ENCODE results near the gene MTNR1A.
"Not testable (repeated sequence)": the region's sequence is repeated elsewhere in the genome, so short reads cannot be mapped to it uniquely, and the experiment has no call there.

Gene MTNR1A

GRCh38 chr4:186523927-186524326 lies 31.4 kb downstream of the MTNR1A start:
- not testable (repeated sequence) for H3K36me3 ChIP-seq (ENCODE audit: control insufficient read depth in 1 of 2, insufficient read depth in 2 of 2, low read length in 2 of 2); H3K9me3 ChIP-seq (ENCODE audit: control insufficient read depth in 1 of 2, low read length in 2 of 2); H3K4me3 ChIP-seq (ENCODE audit: low read depth in 1 of 2, low read length in 2 of 2); H3K27ac ChIP-seq (ENCODE audit: low read length); H3K27me3 ChIP-seq (ENCODE audit: low read depth, low read length); H3K4me1 ChIP-seq (ENCODE audit: control insufficient read depth in 1 of 2, insufficient read depth in 2 of 2, low read length in 2 of 2)

GRCh38 chr4:186516287-186516686 lies 39.1 kb downstream of the MTNR1A start:
- Histone ChIP-seq H3K36me3 (ENCODE audit: control insufficient read depth in 1 of 2, insufficient read depth in 2 of 2, low read length in 2 of 2) (no peaks in the 10 kb centered on the region), H3K9me3 (ENCODE audit: control insufficient read depth in 1 of 2, low read length in 2 of 2) (no peaks in the 10 kb centered on the region), H3K27me3 (ENCODE audit: low read depth, low read length) (no peaks in the 10 kb centered on the region), H3K27ac (ENCODE audit: low read length) (no peak overlapping the region), H3K4me3 (ENCODE audit: low read depth in 1 of 2, low read length in 2 of 2) (no peak overlapping the region), H3K4me1 (ENCODE audit: control insufficient read depth in 1 of 2, insufficient read depth in 2 of 2, low read length in 2 of 2) (no peaks in the 10 kb centered on the region)

GRCh38 chr4:186514271-186514950 lies 41.0 kb downstream of the MTNR1A start:
- Histone ChIP-seq H3K4me1 (ENCODE audit: control insufficient read depth in 1 of 2, insufficient read depth in 2 of 2, low read length in 2 of 2) (no peaks in the 10 kb centered on the region), H3K27ac (ENCODE audit: low read length) (no peak overlapping the region), H3K4me3 (ENCODE audit: low read depth in 1 of 2, low read length in 2 of 2) (no peak overlapping the region), H3K36me3 (ENCODE audit: control insufficient read depth in 1 of 2, insufficient read depth in 2 of 2, low read length in 2 of 2) (no peaks in the 10 kb centered on the region), H3K27me3 (ENCODE audit: low read depth, low read length) (no peaks in the 10 kb centered on the region), H3K9me3 (ENCODE audit: control insufficient read depth in 1 of 2, low read length in 2 of 2) (peaks cover 9 to 10% of the 10 kb centered on the region in 2 donors)

- not testable (repeated sequence) for H3K27ac ChIP-seq (ENCODE audit: low read length); H3K36me3 ChIP-seq (ENCODE audit: control insufficient read depth in 1 of 2, insufficient read depth in 2 of 2, low read length in 2 of 2); H3K9me3 ChIP-seq (ENCODE audit: control insufficient read depth in 1 of 2, low read length in 2 of 2); H3K4me1 ChIP-seq (ENCODE audit: control insufficient read depth in 1 of 2, insufficient read depth in 2 of 2, low read length in 2 of 2); H3K27me3 ChIP-seq (ENCODE audit: low read depth, low read length); H3K4me3 ChIP-seq (ENCODE audit: low read depth in 1 of 2, low read length in 2 of 2)
These were observed 50.6 kb downstream of the MTNR1A start for GRCh38 chr4:186504771-186505170.

GRCh38 chr4:186502231-186502630 lies 53.1 kb downstream of the MTNR1A start:
- Histone ChIP-seq H3K36me3 (ENCODE audit: control insufficient read depth in 1 of 2, insufficient read depth in 2 of 2, low read length in 2 of 2) (no peaks in the 10 kb centered on the region), H3K9me3 (ENCODE audit: control insufficient read depth in 1 of 2, low read length in 2 of 2) (no peaks in the 10 kb centered on the region), H3K27ac (ENCODE audit: low read length) (no peak overlapping the region), H3K27me3 (ENCODE audit: low read depth, low read length) (no peaks in the 10 kb centered on the region), H3K4me1 (ENCODE audit: control insufficient read depth in 1 of 2, insufficient read depth in 2 of 2, low read length in 2 of 2) (no peaks in the 10 kb centered on the region), H3K4me3 (ENCODE audit: low read depth in 1 of 2, low read length in 2 of 2) (no peak overlapping the region)

GRCh38 chr4:186501554-186501953 lies 53.8 kb downstream of the MTNR1A start:
- Histone ChIP-seq H3K27me3 (ENCODE audit: low read depth, low read length) (no peaks in the 10 kb centered on the region), H3K4me3 (ENCODE audit: low read depth in 1 of 2, low read length in 2 of 2) (no peak overlapping the region), H3K9me3 (ENCODE audit: control insufficient read depth in 1 of 2, low read length in 2 of 2) (no peaks in the 10 kb centered on the region), H3K27ac (ENCODE audit: low read length) (no peak overlapping the region), H3K36me3 (ENCODE audit: control insufficient read depth in 1 of 2, insufficient read depth in 2 of 2, low read length in 2 of 2) (no peaks in the 10 kb centered on the region), H3K4me1 (ENCODE audit: control insufficient read depth in 1 of 2, insufficient read depth in 2 of 2, low read length in 2 of 2) (no peaks in the 10 kb centered on the region)

GRCh38 chr4:186500721-186501304 lies 54.6 kb downstream of the MTNR1A start:
- H3K4me3 ChIP-seq (ENCODE audit: low read depth in 1 of 2, low read length in 2 of 2), result no peak overlapping the region
- H3K4me1 ChIP-seq (ENCODE audit: control insufficient read depth in 1 of 2, insufficient read depth in 2 of 2, low read length in 2 of 2), result no peaks in the 10 kb centered on the region
- no peaks in the 10 kb centered on the region for H3K36me3 ChIP-seq (ENCODE audit: control insufficient read depth in 1 of 2, insufficient read depth in 2 of 2, low read length in 2 of 2)
- H3K27me3 ChIP-seq (ENCODE audit: low read depth, low read length), result no peaks in the 10 kb centered on the region
- H3K9me3 ChIP-seq (ENCODE audit: control insufficient read depth in 1 of 2, low read length in 2 of 2), result no peaks in the 10 kb centered on the region
- no peak overlapping the region for H3K27ac ChIP-seq (ENCODE audit: low read length)

GRCh38 chr4:186499467-186499866 lies 55.9 kb downstream of the MTNR1A start:
- Histone ChIP-seq H3K9me3 (ENCODE audit: control insufficient read depth in 1 of 2, low read length in 2 of 2) (peaks cover 0 to 3% of the 10 kb centered on the region in 2 donors), H3K36me3 (ENCODE audit: control insufficient read depth in 1 of 2, insufficient read depth in 2 of 2, low read length in 2 of 2) (no peaks in the 10 kb centered on the region), H3K27ac (ENCODE audit: low read length) (no peak overlapping the region), H3K4me3 (ENCODE audit: low read depth in 1 of 2, low read length in 2 of 2) (no peak overlapping the region), H3K4me1 (ENCODE audit: control insufficient read depth in 1 of 2, insufficient read depth in 2 of 2, low read length in 2 of 2) (no peaks in the 10 kb centered on the region), H3K27me3 (ENCODE audit: low read depth, low read length) (no peaks in the 10 kb centered on the region)

- H3K36me3 ChIP-seq (ENCODE audit: control insufficient read depth in 1 of 2, insufficient read depth in 2 of 2, low read length in 2 of 2), result no peaks in the 10 kb centered on the region
- no peaks in the 10 kb centered on the region for H3K27me3 ChIP-seq (ENCODE audit: low read depth, low read length)
- H3K9me3 ChIP-seq (ENCODE audit: control insufficient read depth in 1 of 2, low read length in 2 of 2), result peaks cover 5 to 15% of the 10 kb centered on the region in 2 donors
- H3K4me1 ChIP-seq (ENCODE audit: control insufficient read depth in 1 of 2, insufficient read depth in 2 of 2, low read length in 2 of 2), result no peaks in the 10 kb centered on the region
- H3K4me3 ChIP-seq (ENCODE audit: low read depth in 1 of 2, low read length in 2 of 2), result no peak overlapping the region
- no peak overlapping the region for H3K27ac ChIP-seq (ENCODE audit: low read length)
These were observed 58.3 kb downstream of the MTNR1A start for GRCh38 chr4:186497043-186497442.

- no peaks in the 10 kb centered on the region for H3K27me3 ChIP-seq (ENCODE audit: low read depth, low read length)
- H3K4me3 ChIP-seq (ENCODE audit: low read depth in 1 of 2, low read length in 2 of 2), result no peak overlapping the region
- no peaks in the 10 kb centered on the region for H3K4me1 ChIP-seq (ENCODE audit: control insufficient read depth in 1 of 2, insufficient read depth in 2 of 2, low read length in 2 of 2)
- H3K9me3 ChIP-seq (ENCODE audit: control insufficient read depth in 1 of 2, low read length in 2 of 2), result peaks cover 5 to 15% of the 10 kb centered on the region in 2 donors
- no peaks in the 10 kb centered on the region for H3K36me3 ChIP-seq (ENCODE audit: control insufficient read depth in 1 of 2, insufficient read depth in 2 of 2, low read length in 2 of 2)
- H3K27ac ChIP-seq (ENCODE audit: low read length), result no peak overlapping the region
These were observed 60.9 kb downstream of the MTNR1A start for GRCh38 chr4:186494496-186494895.

- Histone ChIP-seq H3K36me3 (ENCODE audit: control insufficient read depth in 1 of 2, insufficient read depth in 2 of 2, low read length in 2 of 2) (no peaks in the 10 kb centered on the region), H3K4me1 (ENCODE audit: control insufficient read depth in 1 of 2, insufficient read depth in 2 of 2, low read length in 2 of 2) (no peaks in the 10 kb centered on the region), H3K27me3 (ENCODE audit: low read depth, low read length) (no peaks in the 10 kb centered on the region), H3K4me3 (ENCODE audit: low read depth in 1 of 2, low read length in 2 of 2) (no peak overlapping the region), H3K9me3 (ENCODE audit: control insufficient read depth in 1 of 2, low read length in 2 of 2) (peaks cover 0 to 4% of the 10 kb centered on the region in 2 donors), H3K27ac (ENCODE audit: low read length) (no peak overlapping the region)
These were observed 67.6 kb downstream of the MTNR1A start for GRCh38 chr4:186487726-186488125.

- no peak overlapping the region for H3K27ac ChIP-seq (ENCODE audit: low read length)
- H3K4me1 ChIP-seq (ENCODE audit: control insufficient read depth in 1 of 2, insufficient read depth in 2 of 2, low read length in 2 of 2), result no peaks in the 10 kb centered on the region
- peak overlapping the region in 1 of 2 donors; percentile 65 for H3K4me3 ChIP-seq (ENCODE audit: low read depth in 1 of 2, low read length in 2 of 2)
- H3K9me3 ChIP-seq (ENCODE audit: control insufficient read depth in 1 of 2, low read length in 2 of 2), result peaks cover 0 to 4% of the 10 kb centered on the region in 2 donors
- H3K36me3 ChIP-seq (ENCODE audit: control insufficient read depth in 1 of 2, insufficient read depth in 2 of 2, low read length in 2 of 2), result no peaks in the 10 kb centered on the region
- no peaks in the 10 kb centered on the region for H3K27me3 ChIP-seq (ENCODE audit: low read depth, low read length)
These were observed 69.2 kb downstream of the MTNR1A start for GRCh38 chr4:186486172-186486571.

All from muscle layer of duodenum (tissue), 2 donors.